Activated naive CD4-positive, alpha-beta T cell treated with anti-CD3 and anti-CD28 coated beads, Interleukin-2, amount 50 U/mL, for 16 hours (primary cell): ENCODE data around the gene SLC6A8.
"Not testable (repeated sequence)": the region's sequence is repeated elsewhere in the genome, so short reads cannot be mapped to it uniquely, and the experiment has no call there.

Experiments
- DNase-seq: peaks from one replicate; pipeline ENCODE4 v3.0.0-alpha.2; 2020

Gene SLC6A8

GRCh38 chrX:153694256-153694655 is 6.5 kb downstream of the SLC6A8 start:
- DNase-seq: not testable (repeated sequence)

GRCh38 chrX:153694687-153695270 is 7.1 kb downstream of the SLC6A8 start:
- no peak for DNase-seq

GRCh38 chrX:153696100-153696499 is 8.4 kb downstream of the SLC6A8 start:
- DNase-seq: no peak

- not testable (repeated sequence) for DNase-seq
Measured at GRCh38 chrX:153696538-153696937, 8.8 kb downstream of the SLC6A8 start.

GRCh38 chrX:153696986-153697722 is 9.4 kb downstream of the SLC6A8 start:
- not testable (repeated sequence) for DNase-seq

GRCh38 chrX:153697924-153698865 is 10.5 kb downstream of the SLC6A8 start:
- DNase-seq: no peak

- not testable (repeated sequence) for DNase-seq
Measured at GRCh38 chrX:153699210-153699783, 11.6 kb downstream of the SLC6A8 start.

- not testable (repeated sequence) for DNase-seq
Measured at GRCh38 chrX:153699784-153700371, 12.2 kb downstream of the SLC6A8 start.

- no peak for DNase-seq
Measured at GRCh38 chrX:153700376-153700945, 12.7 kb downstream of the SLC6A8 start.

GRCh38 chrX:153700967-153701366 is 13.2 kb downstream of the SLC6A8 start:
- DNase-seq: no peak

GRCh38 chrX:153701706-153702105 is 14.0 kb downstream of the SLC6A8 start:
- no peak for DNase-seq

- DNase-seq: no peak
Measured at GRCh38 chrX:153702336-153703035, 14.8 kb downstream of the SLC6A8 start.

- DNase-seq: no peak
Measured at GRCh38 chrX:153703036-153703370, 15.3 kb downstream of the SLC6A8 start.

GRCh38 chrX:153704021-153704526 is 16.3 kb downstream of the SLC6A8 start:
- no peak for DNase-seq

GRCh38 chrX:153704631-153705402 is 17.1 kb downstream of the SLC6A8 start:
- not testable (repeated sequence) for DNase-seq

- not testable (repeated sequence) for DNase-seq
Measured at GRCh38 chrX:153705403-153706060, 17.8 kb downstream of the SLC6A8 start.

GRCh38 chrX:153706799-153707198 is 19.1 kb downstream of the SLC6A8 start:
- no peak for DNase-seq

- no peak for DNase-seq
Measured at GRCh38 chrX:153707406-153707805, 19.7 kb downstream of the SLC6A8 start.

- peak; percentile 49 for DNase-seq
Measured at GRCh38 chrX:153708415-153708814, 20.7 kb downstream of the SLC6A8 start.
